ENCODE measurements around the gene FBN3.
"Not testable (repeated sequence)": the region's sequence is repeated elsewhere in the genome, so short reads cannot be mapped to it uniquely, and the experiment has no call there.

Gene FBN3

DNA sequence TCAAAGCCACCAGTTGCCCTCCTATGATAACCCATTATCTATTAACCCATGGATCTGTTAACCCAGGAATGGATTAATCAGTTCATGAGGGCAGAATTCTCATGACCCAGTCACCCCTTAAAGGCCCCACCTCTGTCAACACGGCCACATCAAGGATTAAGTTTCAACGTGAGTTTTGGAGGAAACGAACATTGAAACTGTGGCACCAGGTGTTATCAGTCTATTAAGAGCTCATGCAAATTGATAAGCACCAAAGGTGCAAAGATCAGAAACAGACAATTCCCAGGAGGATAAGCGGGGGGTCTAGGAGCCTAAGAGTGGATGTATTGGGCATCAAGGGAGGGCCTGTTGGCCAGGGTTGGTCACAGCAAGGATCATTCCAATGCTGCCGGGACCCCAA, 124.1 kb downstream of the FBN3 start:
- H3K4me1 ChIP-seq (ENCODE audit: control insufficient read depth in 1 of 2, insufficient read depth in 2 of 2, low read length in 2 of 2) = no peaks in the 10 kb centered on the region
- no peaks in the 10 kb centered on the region for H3K9me3 ChIP-seq (ENCODE audit: control insufficient read depth in 1 of 2, low read length in 2 of 2)
- no peak overlapping the region for H3K27ac ChIP-seq (ENCODE audit: low read length)
- no peaks in the 10 kb centered on the region for H3K27me3 ChIP-seq (ENCODE audit: low read depth, low read length)
- H3K36me3 ChIP-seq (ENCODE audit: control insufficient read depth in 1 of 2, insufficient read depth in 2 of 2, low read length in 2 of 2) = no peaks in the 10 kb centered on the region
- no peak overlapping the region for H3K4me3 ChIP-seq (ENCODE audit: low read depth in 1 of 2, low read length in 2 of 2)

DNA sequence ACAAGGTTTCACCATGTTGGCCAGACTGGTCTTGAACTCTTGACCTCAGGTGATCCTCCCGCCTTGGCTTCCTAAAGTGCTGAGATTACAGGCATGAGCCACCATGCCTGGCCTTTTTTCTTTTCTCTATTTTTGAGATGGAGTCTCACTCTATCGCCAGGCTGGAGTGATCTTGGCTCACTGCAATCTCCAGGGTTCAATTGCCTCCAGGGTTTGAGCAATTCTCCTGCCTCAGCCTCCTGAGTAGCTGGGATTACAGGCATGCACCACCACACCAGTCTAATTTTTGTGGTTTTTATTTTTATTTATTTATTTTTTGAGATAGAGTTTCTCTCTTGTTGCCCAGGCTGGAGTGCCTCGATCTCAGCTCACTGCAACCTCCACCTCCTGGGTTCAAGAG, 125.1 kb downstream of the FBN3 start:
- H3K9me3 ChIP-seq (ENCODE audit: control insufficient read depth in 1 of 2, low read length in 2 of 2); H3K36me3 ChIP-seq (ENCODE audit: control insufficient read depth in 1 of 2, insufficient read depth in 2 of 2, low read length in 2 of 2); H3K27ac ChIP-seq (ENCODE audit: low read length); H3K4me3 ChIP-seq (ENCODE audit: low read depth in 1 of 2, low read length in 2 of 2); H3K27me3 ChIP-seq (ENCODE audit: low read depth, low read length); H3K4me1 ChIP-seq (ENCODE audit: control insufficient read depth in 1 of 2, insufficient read depth in 2 of 2, low read length in 2 of 2): not testable (repeated sequence)

DNA sequence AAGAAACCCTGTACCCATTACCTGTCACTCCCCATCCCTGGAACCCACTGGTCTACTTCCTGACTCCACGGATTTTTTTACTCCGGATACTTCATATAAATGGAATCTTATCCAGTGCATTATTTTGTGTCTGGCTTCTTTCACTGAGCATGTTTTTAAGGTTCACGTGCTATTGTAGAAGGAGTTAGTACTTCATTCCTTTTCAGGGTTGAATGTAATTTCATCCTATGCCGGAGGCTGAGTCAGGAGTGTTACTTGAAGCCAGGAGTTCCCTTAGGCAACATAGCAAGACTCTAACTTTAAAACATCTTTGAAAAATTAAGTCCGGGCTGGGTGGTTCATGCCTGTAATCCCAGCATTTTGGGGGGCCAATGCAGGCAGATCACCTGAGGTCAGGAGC, 126.0 kb downstream of the FBN3 start:
- H3K36me3 ChIP-seq (ENCODE audit: control insufficient read depth in 1 of 2, insufficient read depth in 2 of 2, low read length in 2 of 2) = no peaks in the 10 kb centered on the region
- H3K9me3 ChIP-seq (ENCODE audit: control insufficient read depth in 1 of 2, low read length in 2 of 2) = no peaks in the 10 kb centered on the region
- no peaks in the 10 kb centered on the region for H3K4me1 ChIP-seq (ENCODE audit: control insufficient read depth in 1 of 2, insufficient read depth in 2 of 2, low read length in 2 of 2)
- no peaks in the 10 kb centered on the region for H3K27me3 ChIP-seq (ENCODE audit: low read depth, low read length)
- no peak overlapping the region for H3K4me3 ChIP-seq (ENCODE audit: low read depth in 1 of 2, low read length in 2 of 2)
- no peak overlapping the region for H3K27ac ChIP-seq (ENCODE audit: low read length)

DNA sequence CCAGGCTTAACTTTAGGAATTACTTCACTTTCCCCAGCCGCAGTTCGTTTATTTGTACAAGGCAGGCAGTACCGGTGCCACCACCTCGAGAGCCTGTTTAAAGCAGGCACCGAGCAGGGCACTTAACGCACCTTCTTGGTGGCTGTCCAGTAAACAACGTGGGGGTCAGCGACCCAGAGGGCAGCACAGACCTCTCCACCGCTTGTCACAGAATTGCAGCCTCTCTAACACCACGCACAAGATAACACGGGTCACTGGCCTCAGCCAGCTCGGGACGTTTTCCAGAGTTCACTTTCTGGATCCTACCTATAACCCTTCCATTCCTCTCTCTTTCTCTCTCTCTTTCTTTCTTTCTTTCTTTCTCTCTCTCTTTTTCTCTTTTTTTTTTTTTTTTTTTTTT, 127.1 kb downstream of the FBN3 start:
- Histone ChIP-seq H3K4me1 (ENCODE audit: control insufficient read depth in 1 of 2, insufficient read depth in 2 of 2, low read length in 2 of 2) (no peaks in the 10 kb centered on the region), H3K9me3 (ENCODE audit: control insufficient read depth in 1 of 2, low read length in 2 of 2) (no peaks in the 10 kb centered on the region), H3K36me3 (ENCODE audit: control insufficient read depth in 1 of 2, insufficient read depth in 2 of 2, low read length in 2 of 2) (no peaks in the 10 kb centered on the region)

DNA sequence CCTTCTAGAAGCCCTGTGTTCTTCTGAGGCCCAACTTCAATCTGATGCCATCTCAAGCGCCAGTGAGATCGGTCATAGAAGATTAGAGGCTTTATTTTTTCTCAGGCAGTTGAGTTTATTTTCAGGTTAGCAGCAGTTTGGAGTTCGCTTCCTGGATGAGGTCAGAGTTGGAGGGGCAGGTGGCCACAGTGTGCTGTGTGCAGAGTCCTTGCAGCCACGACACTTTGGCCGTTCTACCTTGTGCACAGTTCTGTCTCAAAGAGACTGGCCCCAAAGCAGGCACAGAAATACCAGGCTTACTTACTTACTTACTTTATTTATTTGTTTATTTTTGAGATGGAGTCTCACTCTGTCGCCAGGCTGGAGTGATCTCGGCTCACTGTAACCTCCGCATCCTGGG, 128.0 kb downstream of the FBN3 start:
- Histone ChIP-seq H3K36me3 (ENCODE audit: control insufficient read depth in 1 of 2, insufficient read depth in 2 of 2, low read length in 2 of 2) (no peaks in the 10 kb centered on the region), H3K4me1 (ENCODE audit: control insufficient read depth in 1 of 2, insufficient read depth in 2 of 2, low read length in 2 of 2) (no peaks in the 10 kb centered on the region)

More for the DNA sequence above, 127.1 kb downstream of the FBN3 start:
- H3K27me3 ChIP-seq (ENCODE audit: low read depth, low read length) = no peaks in the 10 kb centered on the region
- no peak overlapping the region for H3K27ac ChIP-seq (ENCODE audit: low read length)
- no peak overlapping the region for H3K4me3 ChIP-seq (ENCODE audit: low read depth in 1 of 2, low read length in 2 of 2)

DNA sequence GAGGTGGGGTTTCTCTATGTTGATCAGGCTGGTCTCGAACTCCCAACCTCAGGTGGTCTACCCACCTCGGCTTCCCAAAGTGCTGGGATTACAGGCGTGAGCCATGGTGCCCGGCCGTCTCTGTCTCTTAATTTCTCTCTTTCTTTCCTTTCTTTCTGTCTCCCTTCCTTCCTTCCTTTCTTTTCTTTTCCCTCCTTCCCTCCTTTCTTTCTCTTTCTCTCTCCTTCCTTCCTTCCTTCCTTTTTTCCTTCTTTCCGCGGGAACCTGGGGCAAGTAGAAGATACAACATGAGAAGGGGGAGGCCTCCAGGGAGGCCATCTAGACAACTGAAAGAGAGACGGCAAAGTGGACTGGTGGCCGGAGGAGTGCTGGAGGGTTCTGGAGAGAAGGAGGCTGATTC, 128.7 kb downstream of the FBN3 start:
- no peaks in the 10 kb centered on the region for H3K9me3 ChIP-seq (ENCODE audit: control insufficient read depth in 1 of 2, low read length in 2 of 2)
- no peaks in the 10 kb centered on the region for H3K4me1 ChIP-seq (ENCODE audit: control insufficient read depth in 1 of 2, insufficient read depth in 2 of 2, low read length in 2 of 2)
- no peaks in the 10 kb centered on the region for H3K27me3 ChIP-seq (ENCODE audit: low read depth, low read length)

More for the DNA sequence above, 128.0 kb downstream of the FBN3 start:
- Histone ChIP-seq H3K27me3 (ENCODE audit: low read depth, low read length) (no peaks in the 10 kb centered on the region), H3K9me3 (ENCODE audit: control insufficient read depth in 1 of 2, low read length in 2 of 2) (no peaks in the 10 kb centered on the region), H3K4me3 (ENCODE audit: low read depth in 1 of 2, low read length in 2 of 2) (no peak overlapping the region), H3K27ac (ENCODE audit: low read length) (no peak overlapping the region)

DNA sequence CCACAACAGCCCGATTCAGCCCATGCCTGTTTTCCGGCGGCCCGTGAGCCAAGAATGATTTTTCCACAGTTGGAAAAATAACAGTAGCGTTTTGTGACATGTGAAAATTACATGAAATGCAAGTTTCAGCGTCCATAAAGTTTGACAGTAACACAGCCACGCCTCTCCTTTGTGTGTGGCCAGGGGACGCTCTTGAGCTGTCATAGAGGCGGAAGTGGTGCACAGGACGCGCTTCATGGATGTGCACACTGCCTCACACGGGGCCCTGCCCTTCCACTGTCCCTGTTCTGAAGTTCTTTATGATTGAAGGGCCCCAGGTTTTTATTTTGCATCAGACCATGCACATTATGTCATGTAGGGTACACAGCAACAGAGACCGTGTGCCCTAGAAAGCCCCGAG, 131.6 kb downstream of the FBN3 start:
- Histone ChIP-seq H3K4me3 (ENCODE audit: low read depth in 1 of 2, low read length in 2 of 2) (no peak overlapping the region), H3K36me3 (ENCODE audit: control insufficient read depth in 1 of 2, insufficient read depth in 2 of 2, low read length in 2 of 2) (no peaks in the 10 kb centered on the region), H3K4me1 (ENCODE audit: control insufficient read depth in 1 of 2, insufficient read depth in 2 of 2, low read length in 2 of 2) (no peaks in the 10 kb centered on the region), H3K9me3 (ENCODE audit: control insufficient read depth in 1 of 2, low read length in 2 of 2) (no peaks in the 10 kb centered on the region), H3K27ac (ENCODE audit: low read length) (no peak overlapping the region), H3K27me3 (ENCODE audit: low read depth, low read length) (no peaks in the 10 kb centered on the region)

More for the DNA sequence above, 128.7 kb downstream of the FBN3 start:
- no peaks in the 10 kb centered on the region for H3K36me3 ChIP-seq (ENCODE audit: control insufficient read depth in 1 of 2, insufficient read depth in 2 of 2, low read length in 2 of 2)
- H3K27ac ChIP-seq (ENCODE audit: low read length) = no peak overlapping the region
- no peak overlapping the region for H3K4me3 ChIP-seq (ENCODE audit: low read depth in 1 of 2, low read length in 2 of 2)

All from muscle layer of duodenum (tissue), 2 donors.